ENCODE results near the gene FAM20C.

The FAM20C gene

GRCh38 chr7:209906-210305 is 17.5 kb downstream of the FAM20C start (continued):
- TF ChIP-seq ZNF138 (tag by site-specific recombination; IDR thresholded peaks at IDR 0.05; ENCODE audit: borderline replicate concordance) (no peak), GLI2 (tag by site-specific recombination; IDR thresholded peaks at IDR 0.05; ENCODE audit: borderline replicate concordance, low read depth) (no peak), ZNF37A (tag by site-specific recombination; IDR thresholded peaks at IDR 0.05) (no peak)

- POLR2A ChIA-PET = no interaction called here
- no peak for TF ChIP-seq ZNF664 (tag by site-specific recombination; IDR thresholded peaks at IDR 0.05)
- TF ChIP-seq ZBTB48 (tag by site-specific recombination; IDR thresholded peaks at IDR 0.05) = no peak
- no peak for TF ChIP-seq ZNF747 (tag by site-specific recombination; IDR thresholded peaks at IDR 0.05)
- TF ChIP-seq ZBTB20 (tag by site-specific recombination; IDR thresholded peaks at IDR 0.05) = no peak
- TF ChIP-seq GLIS1 (tag by site-specific recombination; IDR thresholded peaks at IDR 0.05) = no peak
- TF ChIP-seq, protein P1, sequence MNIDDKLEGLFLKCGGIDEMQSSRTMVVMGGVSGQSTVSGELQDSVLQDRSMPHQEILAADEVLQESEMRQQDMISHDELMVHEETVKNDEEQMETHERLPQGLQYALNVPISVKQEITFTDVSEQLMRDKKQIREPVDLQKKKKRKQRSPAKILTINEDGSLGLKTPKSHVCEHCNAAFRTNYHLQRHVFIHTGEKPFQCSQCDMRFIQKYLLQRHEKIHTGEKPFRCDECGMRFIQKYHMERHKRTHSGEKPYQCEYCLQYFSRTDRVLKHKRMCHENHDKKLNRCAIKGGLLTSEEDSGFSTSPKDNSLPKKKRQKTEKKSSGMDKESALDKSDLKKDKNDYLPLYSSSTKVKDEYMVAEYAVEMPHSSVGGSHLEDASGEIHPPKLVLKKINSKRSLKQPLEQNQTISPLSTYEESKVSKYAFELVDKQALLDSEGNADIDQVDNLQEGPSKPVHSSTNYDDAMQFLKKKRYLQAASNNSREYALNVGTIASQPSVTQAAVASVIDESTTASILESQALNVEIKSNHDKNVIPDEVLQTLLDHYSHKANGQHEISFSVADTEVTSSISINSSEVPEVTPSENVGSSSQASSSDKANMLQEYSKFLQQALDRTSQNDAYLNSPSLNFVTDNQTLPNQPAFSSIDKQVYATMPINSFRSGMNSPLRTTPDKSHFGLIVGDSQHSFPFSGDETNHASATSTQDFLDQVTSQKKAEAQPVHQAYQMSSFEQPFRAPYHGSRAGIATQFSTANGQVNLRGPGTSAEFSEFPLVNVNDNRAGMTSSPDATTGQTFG (tag by site-specific recombination; IDR thresholded peaks at IDR 0.05; ENCODE audit: borderline replicate concordance) = no peak
- no peak for TF ChIP-seq ZNF610 (tag by site-specific recombination; IDR thresholded peaks at IDR 0.05; ENCODE audit: borderline replicate concordance)
- no peak for TF ChIP-seq ZNF488 (tag by site-specific recombination; IDR thresholded peaks at IDR 0.05)
- TF ChIP-seq ZNF530 (tag by site-specific recombination; IDR thresholded peaks at IDR 0.05; ENCODE audit: low read depth) = no peak
- TF ChIP-seq ZNF169 (tag by site-specific recombination; IDR thresholded peaks at IDR 0.05) = no peak
- TF ChIP-seq INSM2 (tag by site-specific recombination; IDR thresholded peaks at IDR 0.05) = no peak
- TF ChIP-seq KLF17 (tag by site-specific recombination; IDR thresholded peaks at IDR 0.05) = no peak
- TF ChIP-seq ZNF112 (tag by site-specific recombination; IDR thresholded peaks at IDR 0.05) = no peak
- no peak for TF ChIP-seq KLF10 (tag by site-specific recombination; IDR thresholded peaks at IDR 0.05)
- no peak for TF ChIP-seq ZNF266 (tag by site-specific recombination; IDR thresholded peaks at IDR 0.05; ENCODE audit: low read depth)
- TF ChIP-seq ZNF707 (tag by site-specific recombination; IDR thresholded peaks at IDR 0.05) = no peak
- no peak for TF ChIP-seq ZNF624 (tag by site-specific recombination; IDR thresholded peaks at IDR 0.05)
- TF ChIP-seq ZNF2 (tag by site-specific recombination; IDR thresholded peaks at IDR 0.05) = no peak
- no peak for TF ChIP-seq SETDB1 (IDR thresholded peaks at IDR 0.05; ENCODE audit: insufficient read length, low read length)
- CTCF ChIA-PET = no interaction called here
- Histone ChIP-seq H3K9me3 (ENCODE audit: control insufficient read depth, insufficient read depth, low read depth, low read length) (no peaks in the 10 kb centered on the region), H3K4me1 (ENCODE audit: control insufficient read depth, insufficient read depth, low read length) (no peaks in the 10 kb centered on the region), H3K4me3 (ENCODE audit: low read depth, low read length) (no peak overlapping the region), H3K27ac (ENCODE audit: extremely low read depth, low read depth, low read length) (no peak overlapping the region), H3K36me3 (ENCODE audit: control insufficient read depth in 2 of 2, insufficient read depth in 1 of 2, low read length in 2 of 2) (peaks cover 0 to 23% of the 10 kb centered on the region in 2 experiments; a peak in 2 of 3 replicates)
Measured at GRCh38 chr7:210401-210925, 18.1 kb downstream of the FAM20C start.
